GM19239 (cell line): Measurements from ENCODE around the gene MBTPS1.

Experiments used
- DNase-seq: peaks from one replicate; pipeline ENCODE4 v3.0.0; 2011; ENCODE audit warnings: low spot score; ENCODE audit not compliant: insufficient read length
- FAIRE-seq: peaks from 2 replicates; lab custom pipeline; 2011; peaks lifted over from hg19 to GRCh38; lab: Jason Lieb, UNC

Gene MBTPS1

GRCh38 chr16:84016477-84016876, 100.3 kb downstream of the MBTPS1 start:
- no peak for FAIRE-seq
- DNase-seq = no peak

- DNase-seq (no peak), FAIRE-seq (no peak)
Measured at GRCh38 chr16:84015399-84015798, 101.3 kb downstream of the MBTPS1 start.

GRCh38 chr16:84014570-84015327, 102.0 kb downstream of the MBTPS1 start:
- DNase-seq = no peak
- no peak for FAIRE-seq

- peak; percentile 64 for FAIRE-seq
- DNase-seq = peak; percentile 47
Measured at GRCh38 chr16:84013787-84014569, 102.8 kb downstream of the MBTPS1 start.

GRCh38 chr16:84009282-84009681, 107.5 kb downstream of the MBTPS1 start:
- no peak for DNase-seq

GRCh38 chr16:84007965-84008364, 108.8 kb downstream of the MBTPS1 start:
- FAIRE-seq (no peak), DNase-seq (no peak)

More at GRCh38 chr16:84009282-84009681, 107.5 kb downstream of the MBTPS1 start:
- no peak for FAIRE-seq

- DNase-seq = no peak
Measured at GRCh38 chr16:84007520-84007919, 109.2 kb downstream of the MBTPS1 start.

GRCh38 chr16:84005391-84005790, 111.4 kb downstream of the MBTPS1 start:
- no peak for FAIRE-seq
- no peak for DNase-seq

More at GRCh38 chr16:84007520-84007919, 109.2 kb downstream of the MBTPS1 start:
- FAIRE-seq = no peak

- no peak for FAIRE-seq
- DNase-seq = no peak
Measured at GRCh38 chr16:84004442-84004841, 112.3 kb downstream of the MBTPS1 start.
